Testis (tissue), 3 donors: ENCODE data around the gene NPAS3. TPM values are rescaled to one million over a fixed set of nuclear protein-coding genes. Genes with fewer than 3 reads are reported as not detected.

Source experiments
- DNase-seq: peaks from one replicate; pipeline ENCODE4 v3.0.0-alpha.2; 2019
- H3K27ac ChIP-seq, 2 donors: fragments of 200-600 bp; sonication (generic); one replicate each; pipeline ENCODE4 v1.5.1; 2019
- H3K27me3 ChIP-seq: fragments of 200-600 bp; sonication (generic); one replicate; pipeline ENCODE4 v1.5.1; 2019
- H3K36me3 ChIP-seq: fragments of 200-600 bp; sonication (generic); one replicate; pipeline ENCODE4 v1.5.1; 2017; ENCODE audit warnings: low read depth; ENCODE audit errors: missing control alignments
- H3K4me1 ChIP-seq: fragments of 200-600 bp; sonication (generic); one replicate; pipeline ENCODE4 v1.5.1; 2019
- H3K4me3 ChIP-seq, 2 donors: fragments of 200-600 bp; sonication (generic); one replicate each; pipeline ENCODE4 v1.5.1; 2017 to 2019
- H3K9me3 ChIP-seq: fragments of 200-600 bp; sonication (generic); one replicate; pipeline ENCODE4 v1.5.1; 2017
- POLR2A ChIP-seq: fragments of 450-650 bp; IDR thresholded peaks from one replicate; pipeline ENCODE4 v1.6.1; 2017; ENCODE audit warnings: antibody characterized with exemption, mild to moderate bottlenecking, moderate library complexity
- WGBS, 2 donors: methylation state at CpG; one replicate each; pipeline ENCODE4 v1.1.5; 2018; 5-methylcytosine and 5-hydroxymethylcytosine counted together
- intact Hi-C: fragments of 100-400 bp; cut with DNase I; formaldehyde crosslinking; loops from one replicate; pipeline ENCODE4 v1.15.1; 2023; ENCODE audit warnings: low total_unique reads
- polyA plus RNA-seq: library from polyadenylated mRNA; stranded (reverse); fragments of 350-450 nt; fragmentation: Illumina TruSeq; extraction: RNeasy Lipid Tissue Mini Kit (QIAGEN cat#74804); gene quantifications from one replicate; pipeline ENCODE4 v1.2.3, GENCODE V29; 2014; ENCODE audit warnings: low read depth, low replicate concordance; ENCODE audit not compliant: insufficient read depth
- total RNA-seq, 2 donors: library from RNA; depleted of rRNA; stranded (reverse); fragments of >200 nt; gene quantifications; one replicate each; pipeline ENCODE4 v1.2.3, GENCODE V29; 2016
- TF ChIP-seq, protein P1 (sequence below), 3 experiments: fragments of 450-650 bp in 2 of 3; fragments of 200-600 bp in 1 of 3; sonication (generic) in 1 of 3; IDR thresholded peaks; one replicate each; pipeline ENCODE4 v1.5.1; 2016 to 2019; ENCODE audit warnings: antibody characterized with exemption in 3 of 3, mild to moderate bottlenecking in 2 of 3, moderate library complexity in 1 of 3

The NPAS3 gene
- total and polyA plus RNA-seq, 3 donors from 2014 or later = 1.1 to 3.7 (median 1.8) TPM

DNA sequence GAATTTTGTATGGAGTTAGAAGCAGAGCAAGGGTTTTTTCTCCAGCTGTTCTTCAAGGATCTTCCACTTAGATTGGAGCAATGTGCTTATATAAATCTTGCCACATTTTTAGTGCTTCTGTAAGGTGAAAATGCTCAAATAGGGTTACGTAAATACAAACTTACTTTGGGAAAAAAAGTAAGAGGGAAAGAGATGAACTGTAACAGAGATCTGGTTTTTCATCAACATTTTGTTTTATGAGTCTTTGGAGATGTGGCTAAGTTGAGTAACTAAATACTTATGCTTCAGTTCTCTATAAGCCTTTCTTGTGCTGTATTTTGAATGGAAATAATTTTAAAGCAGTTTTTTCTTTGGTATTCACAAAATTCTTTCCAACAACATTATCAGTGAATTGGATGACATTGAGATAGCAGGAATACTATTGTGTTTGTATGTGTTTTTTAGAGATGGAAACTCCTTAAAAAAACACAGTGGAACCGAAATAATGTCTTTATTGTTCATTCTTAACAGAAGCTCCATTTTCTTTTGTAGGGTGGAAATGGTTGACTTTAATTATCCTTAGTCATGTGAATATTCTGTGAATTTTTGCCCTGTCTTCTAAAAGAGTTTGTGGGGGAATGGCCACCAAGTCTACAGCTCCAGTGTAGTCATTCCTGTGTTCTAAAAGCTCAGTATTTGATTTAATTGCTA lies 45.7 kb downstream of the NPAS3 start:
- H3K4me3 ChIP-seq = no peak overlapping the region
- no peak for DNase-seq
- no peak overlapping the region for H3K27ac ChIP-seq
- no peaks in the 10 kb centered on the region for H3K36me3 ChIP-seq
- H3K4me1 ChIP-seq = no peaks in the 10 kb centered on the region
- intact Hi-C loops = no loop called here
- no peaks in the 10 kb centered on the region for H3K9me3 ChIP-seq
- 67 to 75% methylated on average over 2 of the region's 2 CpGs for WGBS, 2 donors
- H3K27me3 ChIP-seq = no peaks in the 10 kb centered on the region
- TF ChIP-seq, protein P1, sequence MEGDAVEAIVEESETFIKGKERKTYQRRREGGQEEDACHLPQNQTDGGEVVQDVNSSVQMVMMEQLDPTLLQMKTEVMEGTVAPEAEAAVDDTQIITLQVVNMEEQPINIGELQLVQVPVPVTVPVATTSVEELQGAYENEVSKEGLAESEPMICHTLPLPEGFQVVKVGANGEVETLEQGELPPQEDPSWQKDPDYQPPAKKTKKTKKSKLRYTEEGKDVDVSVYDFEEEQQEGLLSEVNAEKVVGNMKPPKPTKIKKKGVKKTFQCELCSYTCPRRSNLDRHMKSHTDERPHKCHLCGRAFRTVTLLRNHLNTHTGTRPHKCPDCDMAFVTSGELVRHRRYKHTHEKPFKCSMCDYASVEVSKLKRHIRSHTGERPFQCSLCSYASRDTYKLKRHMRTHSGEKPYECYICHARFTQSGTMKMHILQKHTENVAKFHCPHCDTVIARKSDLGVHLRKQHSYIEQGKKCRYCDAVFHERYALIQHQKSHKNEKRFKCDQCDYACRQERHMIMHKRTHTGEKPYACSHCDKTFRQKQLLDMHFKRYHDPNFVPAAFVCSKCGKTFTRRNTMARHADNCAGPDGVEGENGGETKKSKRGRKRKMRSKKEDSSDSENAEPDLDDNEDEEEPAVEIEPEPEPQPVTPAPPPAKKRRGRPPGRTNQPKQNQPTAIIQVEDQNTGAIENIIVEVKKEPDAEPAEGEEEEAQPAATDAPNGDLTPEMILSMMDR (IDR thresholded peaks at IDR 0.05) = no peak
- no peak for TF ChIP-seq POLR2A

DNA sequence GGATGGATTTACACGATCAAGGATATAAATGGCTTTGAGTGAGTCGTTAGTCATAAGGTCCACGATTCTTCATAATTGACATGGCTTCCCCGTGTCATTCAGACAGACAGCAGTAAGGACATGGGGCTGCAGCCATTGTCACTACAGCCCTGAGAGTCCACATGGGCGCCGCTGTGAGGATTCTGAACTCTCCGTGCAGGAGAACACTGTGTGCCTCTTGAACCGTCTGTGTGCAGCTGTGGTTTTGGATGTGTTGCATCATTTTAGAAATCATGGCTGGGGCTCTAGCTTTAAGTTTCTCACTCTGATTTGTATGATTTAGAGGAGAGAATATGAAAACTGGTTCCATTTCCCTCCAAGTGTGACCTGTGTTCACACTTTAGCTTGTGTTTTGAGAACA lies 47.2 kb downstream of the NPAS3 start:
- DNase-seq = peak; percentile 48
- 59 to 75% methylated on average over 5 to 8 of the region's 8 CpGs for WGBS, 2 donors
- Histone ChIP-seq H3K27ac (no peak overlapping the region), H3K4me1 (no peaks in the 10 kb centered on the region), H3K4me3 (no peak overlapping the region), H3K9me3 (no peaks in the 10 kb centered on the region), H3K27me3 (no peaks in the 10 kb centered on the region), H3K36me3 (no peaks in the 10 kb centered on the region)
- TF ChIP-seq POLR2A = no peak
- TF ChIP-seq, protein P1 (IDR thresholded peaks at IDR 0.05) = no peak
- intact Hi-C loops = no loop called here

DNA sequence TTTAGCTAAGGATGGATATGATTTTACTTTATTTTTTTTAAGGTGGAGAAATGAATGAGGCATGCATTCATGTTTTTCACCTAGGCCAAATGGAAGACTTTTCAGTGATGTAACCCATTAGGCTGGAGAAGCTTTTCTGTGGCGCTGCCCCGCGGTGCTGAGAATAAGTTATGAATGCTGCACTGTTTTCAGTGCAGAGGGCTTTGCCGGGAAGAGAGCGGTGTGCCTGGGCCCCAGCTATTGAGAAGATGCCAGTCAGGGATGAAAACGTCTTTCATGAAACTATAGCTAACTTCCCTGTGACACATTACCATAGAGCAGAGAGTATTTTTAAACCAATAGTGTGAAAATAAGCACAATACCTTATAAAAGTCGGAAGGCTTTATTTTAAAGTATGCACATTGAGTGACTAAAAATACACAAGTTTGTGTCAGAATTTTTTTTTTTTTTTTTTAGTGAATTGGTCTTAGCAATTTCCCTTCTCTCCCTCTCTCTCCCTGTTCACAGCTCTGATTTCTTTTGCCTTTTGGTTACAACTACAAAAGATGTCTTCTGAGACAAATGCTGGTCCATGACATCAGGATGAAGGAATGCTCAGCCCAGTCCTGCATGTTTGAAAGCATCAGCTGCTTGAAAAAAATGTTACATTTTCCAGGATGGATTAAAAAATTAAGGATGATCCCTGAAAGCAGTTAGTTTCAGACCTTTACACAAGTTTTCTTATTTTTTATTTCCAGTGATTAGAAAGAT lies 48.3 kb downstream of the NPAS3 start:
- intact Hi-C loops = no loop called here
- H3K4me3 ChIP-seq = no peak overlapping the region
- peak; percentile 25 for DNase-seq
- no peaks in the 10 kb centered on the region for H3K4me1 ChIP-seq
- 48 to 53% methylated on average over 7 of the region's 7 CpGs for WGBS, 2 donors
- H3K36me3 ChIP-seq = no peaks in the 10 kb centered on the region
- TF ChIP-seq, protein P1 (IDR thresholded peaks at IDR 0.05) = no peak
- TF ChIP-seq POLR2A = no peak
- H3K27me3 ChIP-seq = no peaks in the 10 kb centered on the region
- H3K27ac ChIP-seq = no peak overlapping the region
- no peaks in the 10 kb centered on the region for H3K9me3 ChIP-seq

DNA sequence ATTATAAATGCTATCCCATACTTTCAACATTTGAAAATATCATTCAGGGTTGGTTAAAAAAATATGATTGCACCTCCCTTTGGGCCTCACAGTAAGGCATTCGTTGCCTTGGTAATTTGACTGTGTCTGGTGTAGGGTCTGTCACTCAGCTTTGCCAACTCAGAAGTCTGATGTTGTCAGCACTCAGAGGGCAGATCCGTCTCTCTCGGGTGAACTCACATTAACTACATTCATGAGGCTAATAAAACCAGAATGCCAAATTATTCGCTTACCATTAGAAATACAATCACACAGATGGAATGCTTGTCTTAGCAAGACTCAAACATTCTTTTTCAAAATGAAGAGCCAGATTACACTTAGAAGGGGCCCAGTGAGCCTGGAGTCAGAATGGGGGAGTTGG lies 53.0 kb downstream of the NPAS3 start:
- Histone ChIP-seq H3K9me3 (no peaks in the 10 kb centered on the region), H3K4me1 (no peaks in the 10 kb centered on the region), H3K27ac (no peak overlapping the region), H3K4me3 (no peak overlapping the region), H3K36me3 (no peaks in the 10 kb centered on the region), H3K27me3 (no peaks in the 10 kb centered on the region)
- no peak for DNase-seq
- intact Hi-C loops = no loop called here
- no peak for TF ChIP-seq POLR2A
- TF ChIP-seq, protein P1 (IDR thresholded peaks at IDR 0.05) = no peak
- WGBS, 2 donors = 91 to 94% methylated on average over 4 of the region's 4 CpGs

DNA sequence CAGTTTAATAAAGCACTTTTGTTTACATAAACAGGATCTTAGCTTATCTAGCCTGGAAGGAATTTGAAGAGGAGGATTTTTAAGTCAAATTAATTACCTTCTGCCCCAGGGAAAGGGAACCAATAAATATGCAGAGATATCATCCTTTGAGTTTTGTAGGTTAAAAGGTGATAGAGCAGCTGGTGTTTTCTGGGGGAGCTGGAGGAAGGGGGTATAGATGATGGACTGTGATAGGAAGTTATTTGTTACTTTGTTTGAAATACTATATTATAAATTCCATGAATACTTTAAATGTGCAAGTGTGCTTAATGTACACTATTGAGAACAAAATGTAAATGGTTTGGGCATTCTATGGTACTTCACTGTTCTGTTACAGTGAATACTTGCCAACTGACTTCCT lies 55.2 kb downstream of the NPAS3 start:
- no peaks in the 10 kb centered on the region for H3K4me1 ChIP-seq
- intact Hi-C loops = no loop called here

More for the DNA sequence above, 55.2 kb downstream of the NPAS3 start:
- H3K9me3 ChIP-seq = no peaks in the 10 kb centered on the region
- no peaks in the 10 kb centered on the region for H3K36me3 ChIP-seq
- H3K27ac ChIP-seq = no peak overlapping the region
- H3K4me3 ChIP-seq = no peak overlapping the region
- H3K27me3 ChIP-seq = no peaks in the 10 kb centered on the region
- DNase-seq = no peak
- TF ChIP-seq, protein P1 (IDR thresholded peaks at IDR 0.05) = no peak
- no peak for TF ChIP-seq POLR2A
